Stimulated activated CD8-positive, alpha-beta memory T cell treated with anti-CD3 and anti-CD28 coated beads, Interleukin-15, amount 100 ng/mL, for 4 hours (primary cell): ENCODE results near the gene VPREB3.

ENCODE experiments used
- DNase-seq, 2 donors: peaks; one replicate each; pipeline ENCODE4 v3.0.0-alpha.2; 2020; ENCODE audit warnings: low read depth in 2 of 2

The VPREB3 gene

GRCh38 chr22:23782703-23783102 lies 28.5 kb upstream of the VPREB3 start:
- no peak for DNase-seq

DNA sequence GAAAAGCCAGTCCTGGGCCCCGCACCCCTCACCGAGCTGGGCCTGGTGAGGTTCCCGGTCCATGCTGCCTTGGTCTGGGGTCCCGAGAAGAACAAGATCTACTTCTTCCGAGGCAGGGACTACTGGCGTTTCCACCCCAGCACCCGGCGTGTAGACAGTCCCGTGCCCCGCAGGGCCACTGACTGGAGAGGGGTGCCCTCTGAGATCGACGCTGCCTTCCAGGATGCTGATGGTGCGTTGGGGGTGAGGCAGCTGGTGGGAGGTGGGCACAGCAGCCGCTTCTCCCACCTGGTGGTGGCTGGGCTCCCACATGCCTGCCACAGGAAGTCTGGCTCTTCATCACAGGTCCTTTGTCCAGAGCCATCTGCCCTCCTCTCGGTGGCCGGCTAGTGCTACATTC lies 28.0 kb upstream of the VPREB3 start:
- DNase-seq: no peak

GRCh38 chr22:23781511-23782183 lies 27.4 kb upstream of the VPREB3 start:
- DNase-seq: no peak

DNA sequence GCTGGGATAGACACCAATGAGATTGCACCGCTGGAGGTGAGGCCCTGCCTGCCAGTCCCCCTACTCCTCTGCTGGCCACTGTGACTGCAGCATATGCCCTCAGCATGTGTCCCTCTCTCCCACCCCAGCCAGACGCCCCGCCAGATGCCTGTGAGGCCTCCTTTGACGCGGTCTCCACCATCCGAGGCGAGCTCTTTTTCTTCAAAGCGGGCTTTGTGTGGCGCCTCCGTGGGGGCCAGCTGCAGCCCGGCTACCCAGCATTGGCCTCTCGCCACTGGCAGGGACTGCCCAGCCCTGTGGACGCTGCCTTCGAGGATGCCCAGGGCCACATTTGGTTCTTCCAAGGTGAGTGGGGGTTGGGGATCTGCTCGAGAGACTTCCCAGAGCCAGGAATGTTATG lies 26.8 kb upstream of the VPREB3 start:
- no peak for DNase-seq

- DNase-seq: no peak
Measured at GRCh38 chr22:23780146-23780748, 26.0 kb upstream of the VPREB3 start.

GRCh38 chr22:23779731-23780130 lies 25.5 kb upstream of the VPREB3 start:
- DNase-seq: no peak

- no peak for DNase-seq
Measured at GRCh38 chr22:23779083-23779482, 24.9 kb upstream of the VPREB3 start.

DNA sequence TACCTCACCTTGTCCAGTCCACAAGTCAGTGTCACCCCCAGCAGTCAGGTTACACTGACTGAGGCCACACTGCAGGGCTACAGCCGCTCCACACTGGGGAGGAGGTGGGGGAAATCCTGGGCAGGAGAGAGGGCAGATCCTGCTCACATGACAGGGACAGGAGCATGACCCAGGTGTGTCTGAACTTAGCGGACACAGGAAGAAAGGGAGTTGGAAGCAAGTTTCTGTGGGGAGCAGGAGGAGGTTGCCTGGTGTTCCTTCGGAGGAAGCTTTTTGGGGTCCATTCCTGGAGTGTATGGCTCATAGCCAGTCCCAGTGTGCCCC lies 24.3 kb upstream of the VPREB3 start:
- DNase-seq: no peak

DNA sequence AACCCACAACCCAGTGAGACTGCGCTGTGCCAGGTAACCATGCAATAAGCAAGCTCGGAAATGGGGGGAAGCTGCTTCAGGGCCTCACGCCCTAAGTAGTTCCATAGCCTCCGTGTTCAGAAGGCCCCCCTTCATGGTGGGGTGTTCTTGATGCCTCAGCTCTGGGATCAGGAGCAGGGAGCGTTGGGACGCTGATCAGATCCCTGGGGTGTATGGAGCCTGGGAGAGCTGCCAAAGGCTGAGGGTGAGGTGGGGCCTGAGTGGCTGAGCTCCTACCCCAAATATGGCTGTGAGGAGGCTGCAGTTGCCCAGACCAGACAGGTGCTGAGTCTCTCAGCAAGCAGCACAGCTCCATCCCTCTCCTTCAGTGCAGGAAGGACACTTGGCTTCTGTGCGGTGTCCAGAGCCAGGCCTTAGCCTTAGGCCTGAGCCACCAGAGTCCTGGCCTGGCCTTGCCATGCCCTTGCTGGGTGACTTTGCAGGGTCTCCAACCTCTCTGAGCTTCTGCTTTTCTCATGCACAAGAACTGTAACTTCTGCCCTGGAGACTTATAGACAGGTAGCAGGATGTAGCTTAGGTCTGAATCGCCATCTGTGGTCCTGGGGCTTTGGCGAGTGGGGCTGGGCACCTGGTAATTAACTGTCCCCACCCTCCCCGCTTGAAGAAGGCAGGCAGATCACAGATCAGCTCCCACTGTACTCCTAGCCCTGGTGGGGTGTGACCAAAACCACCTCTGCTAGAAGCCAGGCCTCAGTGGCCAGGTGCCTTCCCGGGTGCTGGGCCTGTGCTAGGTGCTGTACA lies 23.8 kb upstream of the VPREB3 start:
- DNase-seq: no peak

- DNase-seq: no peak
Measured at GRCh38 chr22:23775779-23776375, 21.7 kb upstream of the VPREB3 start.

- no peak for DNase-seq
Measured at GRCh38 chr22:23774922-23775436, 20.8 kb upstream of the VPREB3 start.

DNA sequence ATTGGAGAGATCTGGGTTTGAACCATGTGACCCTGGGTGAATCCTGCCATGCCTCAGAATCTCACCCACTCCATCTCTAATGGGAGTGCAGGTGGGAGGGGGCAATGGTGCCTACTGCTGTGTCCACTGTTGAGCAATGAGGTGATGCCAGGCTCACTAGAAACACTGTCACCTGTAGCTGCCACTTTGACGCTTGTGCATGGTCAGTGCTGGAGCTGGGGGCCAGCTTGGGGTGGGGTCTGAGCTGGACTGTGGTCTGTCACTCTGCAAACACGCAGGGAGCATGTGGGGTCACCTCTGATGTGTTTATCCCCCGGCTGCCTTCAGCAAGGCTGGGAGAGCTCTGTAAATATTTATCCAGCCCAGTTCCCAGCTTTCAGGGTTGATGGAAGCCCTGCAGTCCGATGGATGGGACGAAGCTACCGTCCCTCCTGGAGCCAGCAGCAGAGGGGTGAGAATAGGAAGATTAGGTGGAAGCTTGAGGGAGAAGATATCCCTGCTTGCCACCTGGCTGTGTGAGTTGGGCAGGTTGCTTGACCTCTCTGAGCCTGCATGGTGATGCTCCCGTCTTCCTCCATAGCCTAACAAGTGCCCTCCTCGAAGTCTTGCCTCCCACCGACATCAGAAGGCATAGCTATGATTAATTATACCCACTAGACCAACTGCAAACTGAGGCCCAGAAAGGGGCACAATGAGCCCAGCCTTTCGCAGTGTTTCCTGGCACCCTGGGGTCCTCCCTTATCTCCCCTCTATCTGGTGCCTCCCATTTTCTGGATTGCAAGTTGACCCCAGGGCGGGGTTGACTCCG lies 20.1 kb upstream of the VPREB3 start:
- DNase-seq: no peak

- DNase-seq: no peak
Measured at GRCh38 chr22:23773483-23774113, 19.4 kb upstream of the VPREB3 start.

GRCh38 chr22:23772649-23773473 lies 18.6 kb upstream of the VPREB3 start, which contains the start of gene MMP11:
Gene MMP11, plus strand, starts transcription at chr22:23772849. Its CDS starts 22 bp downstream, at chr22:23772871.
- DNase-seq: no peak

DNA sequence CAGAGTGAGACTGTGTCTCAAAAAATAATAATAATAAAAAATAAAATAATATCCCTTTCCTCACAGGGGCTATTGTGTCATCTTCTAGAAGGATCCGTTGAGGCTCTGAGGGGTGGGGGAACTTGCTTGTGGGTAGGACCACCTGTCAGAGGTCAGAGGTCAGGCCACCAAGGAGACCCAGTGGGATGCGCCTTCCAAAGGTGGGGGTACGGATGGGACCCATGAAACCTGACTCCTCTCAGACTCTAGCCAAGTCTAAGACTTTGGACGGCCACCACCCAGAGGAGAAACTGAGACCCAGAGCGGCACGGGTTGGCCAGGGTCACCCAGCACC lies 18.1 kb upstream of the VPREB3 start:
- DNase-seq: no peak

GRCh38 chr22:23769321-23769965 lies 15.2 kb upstream of the VPREB3 start:
- DNase-seq: no peak

DNA sequence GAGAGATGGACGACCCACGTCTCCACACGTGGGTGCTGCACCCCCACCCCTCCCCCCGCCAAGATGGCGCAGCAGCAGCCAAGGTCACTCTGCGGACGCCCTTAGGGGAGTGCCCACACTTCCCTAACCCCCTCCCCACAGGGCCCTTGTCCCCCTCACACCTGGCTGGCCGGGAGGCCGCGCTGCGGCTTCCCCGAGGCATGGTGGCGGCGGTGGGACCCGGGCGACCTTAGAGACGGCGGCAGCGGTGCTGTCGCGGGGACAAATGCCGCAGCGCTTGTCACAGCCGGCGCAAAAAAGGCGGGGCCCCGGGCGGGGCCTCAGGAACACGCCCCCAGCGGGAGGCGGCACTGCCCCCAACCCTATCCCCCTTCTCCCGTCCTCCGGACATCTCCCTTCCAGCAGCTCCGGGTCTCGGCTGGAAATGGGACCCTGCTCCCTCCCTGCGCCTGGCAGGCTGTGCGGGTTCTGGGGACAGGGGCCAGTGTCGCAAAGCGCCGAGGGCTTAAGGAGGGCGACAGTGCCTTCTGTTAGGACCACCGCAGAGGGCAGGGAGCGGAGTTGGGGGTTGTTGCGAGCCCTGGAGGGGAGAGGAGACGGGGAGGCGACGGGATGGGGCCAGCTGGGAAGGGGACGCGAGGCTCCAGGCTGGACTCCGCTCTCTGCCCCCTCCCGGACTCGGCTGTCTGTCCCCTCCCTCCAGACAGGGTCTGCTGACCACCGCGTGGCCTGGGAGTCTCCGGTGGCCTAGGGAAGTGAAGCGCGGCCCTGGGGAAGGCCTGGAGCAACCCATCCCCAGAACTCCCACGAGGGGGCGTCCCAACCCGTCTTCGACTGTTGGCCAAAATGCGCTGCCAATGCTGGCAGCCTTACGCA lies 13.7 kb upstream of the VPREB3 start, which contains the start of gene CHCHD10:
Gene CHCHD10, minus strand, starts transcription at position 300 of the 876 bp plus-strand sequence. Its CDS starts 98 bp downstream, at position 202.
- DNase-seq: peak in 1 of 2 donors; percentile 52

GRCh38 chr22:23767303-23767672 lies 13.1 kb upstream of the VPREB3 start:
- no peak for DNase-seq
